OCI-LY7 (cell line): Measurements from ENCODE around the gene NR3C1. TPM values are rescaled to one million over a fixed set of nuclear protein-coding genes. Genes with fewer than 3 reads are reported as not detected.
A peak's percentile ranks its signal among the peaks of the same experiment; 100 is the strongest.

Experiments used
- BruUV-seq: library from RNA; stranded (reverse); fragments of 400-500 nt; replicated peaks from 2 replicates; lab custom pipeline; 2021; lab: Mats Ljungman, UMichigan
- CTCF ChIA-PET: fragments of 300-600 bp; sonication (Branson Sonifier 250); formaldehyde crosslinking; loops from one replicate; lab custom pipeline; 2022; ENCODE audit warnings: antibody characterized with exemption; ENCODE audit not compliant: unreplicated experiment; lab: Charles Lee
- POLR2A ChIA-PET: fragments of 300-600 bp; sonication (Branson Sonifier 250); formaldehyde crosslinking; loops from one replicate; lab custom pipeline; 2022; ENCODE audit warnings: antibody characterized with exemption; lab: Charles Lee
- DNase-seq: peaks from one replicate; pipeline ENCODE4 v3.0.0-alpha.2; 2015; ENCODE audit warnings: low spot score
- H2AFZ ChIP-seq: fragments of 200-600 bp; sonication (generic), shearing (Covaris generic); 2 replicates; pipeline ENCODE4 v1.6.1; 2014; ENCODE audit warnings: mild to moderate bottlenecking, antibody characterized with exemption, low read length, moderate library complexity
- H3K27ac ChIP-seq: fragments of 200-600 bp; sonication (generic); 2 replicates; pipeline ENCODE4 v1.5.1; 2014; ENCODE audit warnings: mixed run types, low read depth, mild to moderate bottlenecking, moderate library complexity, low read length, inconsistent platforms; ENCODE audit not compliant: poor library complexity, severe bottlenecking
- H3K36me3 ChIP-seq: fragments of 200-600 bp; sonication (generic); 2 replicates; pipeline ENCODE4 v1.6.1; 2014; ENCODE audit warnings: mild to moderate bottlenecking, antibody characterized with exemption, low read length, moderate library complexity, mixed read lengths; ENCODE audit not compliant: insufficient read depth
- H3K4me1 ChIP-seq: fragments of 200-600 bp; sonication (generic); 2 replicates; pipeline ENCODE4 v1.5.1; 2014; ENCODE audit warnings: mild to moderate bottlenecking, low read length; ENCODE audit not compliant: insufficient read depth, poor library complexity, severe bottlenecking
- H3K4me2 ChIP-seq: fragments of 200-600 bp; sonication (generic); 2 replicates; pipeline ENCODE4 v1.6.1; 2014; ENCODE audit warnings: mild to moderate bottlenecking, low read length
- H3K4me3 ChIP-seq: fragments of 200-600 bp; sonication (generic); 2 replicates; pipeline ENCODE4 v1.5.1; 2014; ENCODE audit warnings: mild to moderate bottlenecking, low read depth, low read length; ENCODE audit not compliant: poor library complexity, severe bottlenecking
- H3K79me2 ChIP-seq: fragments of 200-600 bp; sonication (generic); 2 replicates; pipeline ENCODE4 v1.6.1; 2016; ENCODE audit warnings: low read depth, mild to moderate bottlenecking, low read length, moderate library complexity, mixed read lengths; ENCODE audit not compliant: insufficient read depth
- H3K9me2 ChIP-seq: fragments of 200-600 bp; sonication (generic); 2 replicates; pipeline ENCODE4 v1.6.1; 2016; ENCODE audit warnings: mild to moderate bottlenecking, low read length, mixed read lengths; ENCODE audit not compliant: insufficient read depth
- H3K9me3 ChIP-seq: fragments of 200-600 bp; sonication (generic); 2 replicates; pipeline ENCODE4 v1.6.1; 2014; ENCODE audit warnings: mild to moderate bottlenecking, mixed run types, low read length, mixed read lengths
- H4K20me1 ChIP-seq: fragments of 200-600 bp; sonication (generic); 2 replicates; pipeline ENCODE4 v1.6.1; 2014; ENCODE audit warnings: mild to moderate bottlenecking, antibody characterized with exemption, low read length, moderate library complexity, mixed read lengths; ENCODE audit not compliant: insufficient read depth
- EZH2phosphoT487 ChIP-seq: fragments of 200-600 bp; sonication (generic); IDR thresholded peaks from 2 replicates; pipeline ENCODE4 v1.6.1; 2018; ENCODE audit warnings: low read depth, borderline replicate concordance, mild to moderate bottlenecking, mixed run types, antibody characterized with exemption, low read length, moderate library complexity, mixed read lengths
- intact Hi-C: fragments of 100-400 bp; cut with micrococcal nuclease; formaldehyde crosslinking; loops from one replicate; pipeline ENCODE4 v1.10.0; 2022; ENCODE audit not compliant: unreplicated experiment
- total RNA-seq, 2 experiments: library from RNA; depleted of rRNA in 1 of 2; stranded (reverse); fragments of >200 nt in 1 of 2; shearing (Covaris generic) in 1 of 2; gene quantifications; 2 replicates each; pipeline ENCODE4 v1.2.3, GENCODE V29; 2014 to 2022
- TF ChIP-seq, protein P1 (sequence below): fragments of 200-600 bp; sonication (generic); conservative IDR thresholded peaks from 2 replicates; pipeline ENCODE4 v1.5.1; 2014; ENCODE audit warnings: mild to moderate bottlenecking, antibody characterized with exemption, low read length, moderate library complexity, mixed read lengths

The NR3C1 gene
- total RNA-seq, 2 experiments from 2014 or later = 45.6 to 106 TPM

DNA sequence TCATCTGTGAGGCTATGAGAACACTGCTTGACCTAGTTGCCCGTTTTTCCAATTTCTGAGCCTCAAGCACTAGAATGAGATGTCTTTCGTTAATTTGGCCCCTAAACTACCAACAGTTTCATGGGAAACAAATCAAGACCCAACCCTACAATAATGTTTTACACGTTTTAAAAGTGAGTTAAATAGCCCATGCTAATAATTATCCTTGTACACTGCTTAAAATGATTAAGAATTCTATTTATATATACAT is 2.3 kb upstream of the NR3C1 start:
- peaks cover 29% of the 10 kb centered on the region for H3K4me1 ChIP-seq
- peak overlapping the region; percentile 97 for H3K4me2 ChIP-seq
- DNase-seq = no peak
- POLR2A ChIA-PET = no interaction called here
- H4K20me1 ChIP-seq = peaks cover 19% of the 10 kb centered on the region; the same call in 1 of the 2 replicates
- H3K27ac ChIP-seq = peak overlapping the region; percentile 96
- no peak for TF ChIP-seq EZH2phosphoT487
- TF ChIP-seq, protein P1, sequence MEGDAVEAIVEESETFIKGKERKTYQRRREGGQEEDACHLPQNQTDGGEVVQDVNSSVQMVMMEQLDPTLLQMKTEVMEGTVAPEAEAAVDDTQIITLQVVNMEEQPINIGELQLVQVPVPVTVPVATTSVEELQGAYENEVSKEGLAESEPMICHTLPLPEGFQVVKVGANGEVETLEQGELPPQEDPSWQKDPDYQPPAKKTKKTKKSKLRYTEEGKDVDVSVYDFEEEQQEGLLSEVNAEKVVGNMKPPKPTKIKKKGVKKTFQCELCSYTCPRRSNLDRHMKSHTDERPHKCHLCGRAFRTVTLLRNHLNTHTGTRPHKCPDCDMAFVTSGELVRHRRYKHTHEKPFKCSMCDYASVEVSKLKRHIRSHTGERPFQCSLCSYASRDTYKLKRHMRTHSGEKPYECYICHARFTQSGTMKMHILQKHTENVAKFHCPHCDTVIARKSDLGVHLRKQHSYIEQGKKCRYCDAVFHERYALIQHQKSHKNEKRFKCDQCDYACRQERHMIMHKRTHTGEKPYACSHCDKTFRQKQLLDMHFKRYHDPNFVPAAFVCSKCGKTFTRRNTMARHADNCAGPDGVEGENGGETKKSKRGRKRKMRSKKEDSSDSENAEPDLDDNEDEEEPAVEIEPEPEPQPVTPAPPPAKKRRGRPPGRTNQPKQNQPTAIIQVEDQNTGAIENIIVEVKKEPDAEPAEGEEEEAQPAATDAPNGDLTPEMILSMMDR = no peak
- peaks cover 43% of the 10 kb centered on the region for H3K79me2 ChIP-seq
- no TSS peak for BruUV-seq
- H2AFZ ChIP-seq = peak overlapping the region; percentile 76
- H3K36me3 ChIP-seq = peaks cover 29% of the 10 kb centered on the region
- intact Hi-C loops = loop anchor here (2.0 to 10.0 kb wide), 3 partner anchors 189 to 769 kb away; partner anchors contain the start of genes KCTD16 and YIPF5
- H3K9me2 ChIP-seq = no peaks in the 10 kb centered on the region
- H3K4me3 ChIP-seq = peak overlapping the region; percentile 91
- CTCF ChIA-PET = no interaction called here
- no peaks in the 10 kb centered on the region for H3K9me3 ChIP-seq

DNA sequence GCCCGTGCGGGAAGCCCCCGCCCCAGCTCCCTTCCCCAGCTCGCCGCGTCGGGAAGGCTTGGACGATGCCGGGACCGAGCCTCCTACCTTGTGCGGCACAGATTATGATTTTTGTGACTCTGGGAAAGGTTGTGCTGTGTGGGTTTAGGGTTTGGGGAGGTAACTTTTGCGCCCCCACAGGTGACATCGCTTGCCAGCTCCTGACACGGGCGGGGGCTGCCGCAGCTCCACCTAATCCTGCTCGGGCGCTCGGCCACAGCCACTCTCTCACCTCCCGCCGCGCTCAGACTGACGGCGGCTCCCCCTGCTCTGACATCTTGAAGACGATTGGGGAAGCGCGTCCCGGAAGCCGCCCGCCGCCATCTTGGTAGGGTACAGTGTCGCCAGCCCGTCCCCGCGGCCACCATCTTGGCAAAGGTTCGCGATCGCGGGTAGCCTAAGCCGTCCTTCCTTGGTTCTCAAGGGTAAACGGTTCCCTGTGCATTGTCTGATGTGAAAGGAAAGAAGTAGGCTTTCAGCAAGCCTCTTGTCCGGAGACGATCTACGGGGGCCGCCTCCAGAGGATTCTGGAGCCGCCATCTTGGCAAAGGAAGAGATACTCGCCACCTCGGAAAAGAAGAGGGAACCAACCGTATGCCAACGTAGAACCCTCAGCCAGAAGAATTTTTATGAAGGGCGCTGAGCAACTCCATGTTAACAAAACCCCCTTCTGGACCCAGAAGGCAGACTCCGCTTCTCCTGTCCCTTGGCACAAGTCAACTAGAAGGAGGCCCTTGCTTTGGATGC is 1.8 kb upstream of the NR3C1 start:
- DNase-seq = peak; percentile 90
- Histone ChIP-seq H3K79me2 (peaks cover 48% of the 10 kb centered on the region), H3K4me3 (peak overlapping the region; percentile 91), H3K36me3 (peaks cover 34% of the 10 kb centered on the region), H4K20me1 (peaks cover 24% of the 10 kb centered on the region; the same call in 1 of the 2 replicates), H3K9me3 (no peaks in the 10 kb centered on the region), H3K9me2 (no peaks in the 10 kb centered on the region), H2AFZ (peak overlapping the region; percentile 76), H3K27ac (peak overlapping the region; percentile 96), H3K4me1 (peaks cover 34% of the 10 kb centered on the region), H3K4me2 (peak overlapping the region; percentile 97)
- ChIA-PET POLR2A (interaction anchor here (0.5 to 2.8 kb wide), 14 partner anchors 8 to 1896 kb away, joined by 3 to 49 read pairs (median 3); no protein-coding TSS in a partner anchor), CTCF (interaction anchor here (0.6 to 1.3 kb wide), 2 partner anchors 28 to 30 kb away, joined by 4 read pairs; no protein-coding TSS in a partner anchor)
- TF ChIP-seq EZH2phosphoT487 = no peak
- TF ChIP-seq, protein P1 = peak; percentile 55
- TSS peak; percentile 83 for BruUV-seq
- intact Hi-C loops = loop anchor here (2.0 to 10.0 kb wide), 3 partner anchors 190 to 770 kb away; partner anchors contain the start of genes KCTD16 and YIPF5
